Astrocyte (in vitro differentiated cells and primary cell): Measurements from ENCODE around the gene ERLIN1. TPM values are rescaled to one million over a fixed set of nuclear protein-coding genes. Genes with fewer than 3 reads are reported as not detected.

Experiments
- DNase-seq: peaks from one replicate; pipeline ENCODE4 v3.0.0-alpha.2; 2010; ENCODE audit warnings: low read depth
- FAIRE-seq: peaks from 2 replicates; lab custom pipeline; 2011; peaks lifted over from hg19 to GRCh38; lab: Jason Lieb, UNC
- H2AFZ ChIP-seq: 2 replicates; pipeline ENCODE4 v1.6.0; 2012; ENCODE audit warnings: low read depth, low read length, inconsistent platforms
- H3K27ac ChIP-seq: 2 replicates; pipeline ENCODE4 v1.5.1; 2011; ENCODE audit warnings: low read depth, low read length, inconsistent platforms
- H3K27me3 ChIP-seq: 2 replicates; pipeline ENCODE4 v1.6.0; 2011; ENCODE audit warnings: low read length, inconsistent platforms; ENCODE audit not compliant: insufficient read depth
- H3K36me3 ChIP-seq: 2 replicates; pipeline ENCODE4 v1.5.1; 2011; ENCODE audit warnings: low read length, inconsistent platforms; ENCODE audit not compliant: insufficient read depth
- H3K4me1 ChIP-seq: 2 replicates; pipeline ENCODE4 v1.5.1; 2011; ENCODE audit warnings: low read length, inconsistent platforms; ENCODE audit not compliant: insufficient read depth
- H3K4me2 ChIP-seq: 2 replicates; pipeline ENCODE4 v1.6.0; 2012; ENCODE audit warnings: low read length, inconsistent platforms
- H3K4me3 ChIP-seq: 2 replicates; pipeline ENCODE4 v1.5.1; 2011; ENCODE audit warnings: low read depth, mild to moderate bottlenecking, low read length, inconsistent platforms; ENCODE audit not compliant: insufficient read depth
- H3K79me2 ChIP-seq: 2 replicates; pipeline ENCODE4 v1.6.0; 2012; ENCODE audit warnings: mild to moderate bottlenecking, low read length, inconsistent platforms; ENCODE audit not compliant: insufficient read depth
- H3K9ac ChIP-seq: 2 replicates; pipeline ENCODE4 v1.6.0; 2012; ENCODE audit warnings: mild to moderate bottlenecking, low read length, inconsistent platforms
- H3K9me3 ChIP-seq: 2 replicates; pipeline ENCODE4 v1.5.1; 2012; ENCODE audit warnings: low read depth, mild to moderate bottlenecking, low read length, inconsistent platforms; ENCODE audit not compliant: insufficient read depth
- H4K20me1 ChIP-seq: 2 replicates; pipeline ENCODE4 v1.6.0; 2012; ENCODE audit warnings: low read length, inconsistent platforms; ENCODE audit not compliant: insufficient read depth
- H3K27ac Mint-ChIP-seq: one replicate; pipeline ENCODE4 v1.8.0; 2021; ENCODE audit warnings: mild to moderate bottlenecking, mixed read lengths; ENCODE audit not compliant: unreplicated experiment
- H3K27me3 Mint-ChIP-seq: one replicate; pipeline ENCODE4 v1.8.0; 2021; ENCODE audit warnings: low read depth, mixed read lengths; ENCODE audit not compliant: unreplicated experiment
- H3K36me3 Mint-ChIP-seq: one replicate; pipeline ENCODE4 v1.8.0; 2021; ENCODE audit warnings: low read depth, mixed read lengths; ENCODE audit not compliant: unreplicated experiment
- H3K4me1 Mint-ChIP-seq: one replicate; pipeline ENCODE4 v1.8.0; 2021; ENCODE audit warnings: low read depth, mixed read lengths; ENCODE audit not compliant: unreplicated experiment
- H3K4me3 Mint-ChIP-seq: one replicate; pipeline ENCODE4 v1.8.0; 2021; ENCODE audit warnings: mild to moderate bottlenecking, moderate library complexity, mixed read lengths; ENCODE audit not compliant: unreplicated experiment
- H3K9me3 Mint-ChIP-seq: one replicate; pipeline ENCODE4 v1.8.0; 2021; ENCODE audit warnings: mild to moderate bottlenecking, mixed read lengths; ENCODE audit not compliant: unreplicated experiment
- CTCF ChIP-seq: IDR thresholded peaks from 2 replicates; pipeline ENCODE4 v1.5.1; 2011; ENCODE audit warnings: low read depth, mild to moderate bottlenecking, inconsistent platforms, low read length, moderate library complexity; ENCODE audit not compliant: insufficient read depth
- EZH2 ChIP-seq: IDR thresholded peaks from 2 replicates; pipeline ENCODE4 v1.6.1; 2012; ENCODE audit warnings: mild to moderate bottlenecking, low read length, inconsistent platforms; ENCODE audit not compliant: insufficient read depth
- total RNA-seq: library from RNA; stranded (reverse); gene quantifications from 2 replicates; pipeline ENCODE4 v1.2.1, GENCODE V29; 2021

ERLIN1 gene
- total RNA-seq, 1 donor from 2014 or later: 22.7 TPM

DNA sequence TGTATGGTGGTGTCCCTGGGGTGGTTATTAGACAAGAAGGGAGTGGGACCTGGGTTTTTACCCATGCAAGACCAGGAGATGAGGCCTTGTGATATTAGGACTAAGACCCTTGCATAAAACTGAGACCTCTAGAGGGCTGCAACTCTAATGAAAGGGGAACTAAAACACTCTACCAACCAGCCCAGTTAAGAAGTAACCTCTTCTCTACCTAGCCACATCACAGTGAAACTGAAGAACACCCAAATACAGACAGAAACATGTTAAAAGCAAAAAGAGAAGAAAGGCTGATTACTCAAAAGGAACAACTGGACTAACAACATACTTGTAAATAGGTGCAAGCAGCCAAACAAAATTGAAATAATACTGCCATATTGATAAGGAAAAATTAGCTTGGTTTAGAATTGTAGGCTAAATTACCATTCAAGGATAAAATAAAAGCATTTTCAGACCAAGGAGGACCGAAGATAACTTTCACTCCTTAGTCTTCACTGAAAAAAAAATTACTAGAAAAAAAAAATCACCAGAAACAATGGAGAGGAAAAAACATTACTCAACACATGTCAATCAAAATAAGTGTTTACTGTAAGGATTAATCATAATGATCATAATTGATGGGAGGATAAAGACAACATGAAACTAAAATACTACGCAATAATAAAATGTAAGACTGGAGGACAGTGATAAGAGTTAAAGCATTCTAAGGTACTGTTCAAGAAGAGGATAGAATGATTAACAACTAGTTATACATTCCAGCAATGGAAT is 27.6 kb downstream of the ERLIN1 start:
- Histone ChIP-seq H3K27me3 (no peaks in the 10 kb centered on the region), H3K4me3 (no peak overlapping the region), H3K4me2 (no peak overlapping the region), H2AFZ (no peak overlapping the region), H4K20me1 (no peaks in the 10 kb centered on the region), H3K4me1 (no peaks in the 10 kb centered on the region), H3K9me3 (no peaks in the 10 kb centered on the region), H3K36me3 (peaks cover 21% of the 10 kb centered on the region), H3K27ac (no peak overlapping the region), H3K9ac (no peak overlapping the region), H3K79me2 (peaks cover 8% of the 10 kb centered on the region)
- TF ChIP-seq CTCF (no peak), EZH2 (no peak)
- no peak overlapping the region for H3K27ac Mint-ChIP-seq
- H3K4me1 Mint-ChIP-seq: no peaks in the 10 kb centered on the region
- DNase-seq (no peak), FAIRE-seq (peak; percentile 9)
- no peaks in the 10 kb centered on the region for H3K27me3 Mint-ChIP-seq
- peaks cover 15% of the 10 kb centered on the region for H3K36me3 Mint-ChIP-seq
- H3K9me3 Mint-ChIP-seq: peaks cover 3% of the 10 kb centered on the region
- H3K4me3 Mint-ChIP-seq: no peak overlapping the region

- DNase-seq (no peak), FAIRE-seq (no peak)
- peaks cover 3% of the 10 kb centered on the region for H3K9me3 Mint-ChIP-seq
- no peaks in the 10 kb centered on the region for H3K9me3 ChIP-seq
- H2AFZ ChIP-seq: no peak overlapping the region
- H3K36me3 Mint-ChIP-seq: peaks cover 16% of the 10 kb centered on the region
- no peak overlapping the region for H3K9ac ChIP-seq
- no peak overlapping the region for H3K4me3 Mint-ChIP-seq
- H3K4me1 ChIP-seq: no peaks in the 10 kb centered on the region
- no peak overlapping the region for H3K4me3 ChIP-seq
- no peaks in the 10 kb centered on the region for H4K20me1 ChIP-seq
- peaks cover 8% of the 10 kb centered on the region for H3K79me2 ChIP-seq
- H3K4me1 Mint-ChIP-seq: no peaks in the 10 kb centered on the region
- H3K4me2 ChIP-seq: no peak overlapping the region
- H3K36me3 ChIP-seq: peaks cover 31% of the 10 kb centered on the region
- no peaks in the 10 kb centered on the region for H3K27me3 Mint-ChIP-seq
- H3K27ac ChIP-seq: no peak overlapping the region
- H3K27me3 ChIP-seq: no peaks in the 10 kb centered on the region
- no peak for TF ChIP-seq CTCF
- no peak for TF ChIP-seq EZH2
- H3K27ac Mint-ChIP-seq: no peak overlapping the region
Observed at GRCh38 chr10:100157156-100157555, 28.7 kb downstream of the ERLIN1 start.

GRCh38 chr10:100155936-100156335 is 29.9 kb downstream of the ERLIN1 start:
- no peak for TF ChIP-seq CTCF
- no peak for TF ChIP-seq EZH2
- Mint-ChIP-seq H3K4me3 (no peak overlapping the region), H3K27me3 (no peaks in the 10 kb centered on the region), H3K36me3 (peaks cover 22% of the 10 kb centered on the region), H3K9me3 (peaks cover 3% of the 10 kb centered on the region), H3K4me1 (no peaks in the 10 kb centered on the region), H3K27ac (no peak overlapping the region)
- Histone ChIP-seq H3K4me1 (no peaks in the 10 kb centered on the region), H3K27me3 (no peaks in the 10 kb centered on the region), H3K4me3 (no peak overlapping the region), H4K20me1 (no peaks in the 10 kb centered on the region), H2AFZ (no peak overlapping the region), H3K27ac (no peak overlapping the region), H3K9me3 (no peaks in the 10 kb centered on the region), H3K79me2 (peaks cover 8% of the 10 kb centered on the region), H3K36me3 (peaks cover 37% of the 10 kb centered on the region), H3K4me2 (no peak overlapping the region), H3K9ac (no peak overlapping the region)
- DNase-seq (no peak), FAIRE-seq (no peak)
